Activated naive CD8-positive, alpha-beta T cell treated with anti-CD3 and anti-CD28 coated beads for 36 hours (primary cell): ENCODE measurements around the gene ADAM11. TPM values are rescaled to one million over a fixed set of nuclear protein-coding genes. Genes with fewer than 3 reads are reported as not detected.

Experiments
- DNase-seq: peaks from one replicate; pipeline ENCODE4 v3.0.0; 2021
- H3K27ac Mint-ChIP-seq: one replicate; pipeline ENCODE4 v1.8.0; 2022; ENCODE audit warnings: mild to moderate bottlenecking, moderate library complexity, mixed read lengths
- H3K27me3 Mint-ChIP-seq: one replicate; pipeline ENCODE4 v1.8.0; 2022; ENCODE audit warnings: mild to moderate bottlenecking, mixed read lengths
- H3K36me3 Mint-ChIP-seq: one replicate; pipeline ENCODE4 v1.8.0; 2021; ENCODE audit warnings: mild to moderate bottlenecking, mixed read lengths
- H3K4me1 Mint-ChIP-seq: one replicate; pipeline ENCODE4 v1.8.0; 2021; ENCODE audit warnings: mixed read lengths
- H3K4me3 Mint-ChIP-seq: one replicate; pipeline ENCODE4 v1.8.0; 2022; ENCODE audit warnings: mild to moderate bottlenecking, moderate library complexity, mixed read lengths
- H3K9me3 Mint-ChIP-seq: one replicate; pipeline ENCODE4 v1.8.0; 2022; ENCODE audit warnings: mixed read lengths
- total RNA-seq, 2 experiments: library from RNA; stranded (reverse); gene quantifications; one replicate each; pipeline ENCODE4 v1.2.3, GENCODE V29; 2021

Gene ADAM11
- total RNA-seq, 2 experiments from 2014 or later: 0.10 TPM

DNA sequence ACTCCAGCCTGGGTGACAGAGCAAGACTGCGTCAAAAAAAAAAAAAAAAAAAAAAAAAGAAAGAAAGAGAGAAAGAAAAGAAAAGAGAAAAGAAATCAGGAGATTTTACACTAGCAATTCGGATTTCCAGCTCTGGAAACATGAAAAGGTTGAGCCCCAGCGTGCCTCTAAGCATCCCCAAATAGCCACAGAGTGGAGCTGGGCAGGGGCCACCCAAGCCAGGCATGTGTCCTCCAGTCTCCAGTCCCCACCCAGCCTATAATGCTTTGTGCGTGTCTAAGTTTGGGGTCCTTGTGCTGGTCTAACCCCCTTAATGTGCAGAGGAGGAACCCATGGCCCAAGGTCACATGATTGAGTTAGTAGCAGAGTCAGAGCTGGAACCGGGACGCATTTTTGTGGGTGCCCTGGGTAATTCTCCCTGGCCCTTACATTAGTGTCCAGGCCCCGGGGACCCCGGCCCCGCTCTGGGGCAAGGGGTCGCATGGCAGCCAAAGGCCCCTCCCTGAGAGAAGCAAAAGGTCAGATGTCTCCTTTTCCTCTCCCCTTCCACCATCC lies 19.9 kb downstream of the ADAM11 start:
- H3K36me3 Mint-ChIP-seq: no peaks in the 10 kb centered on the region
- H3K4me3 Mint-ChIP-seq: no peak overlapping the region
- peaks cover 6% of the 10 kb centered on the region for H3K27me3 Mint-ChIP-seq
- no peak overlapping the region for H3K27ac Mint-ChIP-seq
- DNase-seq: no peak
- H3K4me1 Mint-ChIP-seq: peaks cover 8% of the 10 kb centered on the region
- H3K9me3 Mint-ChIP-seq: no peaks in the 10 kb centered on the region

DNA sequence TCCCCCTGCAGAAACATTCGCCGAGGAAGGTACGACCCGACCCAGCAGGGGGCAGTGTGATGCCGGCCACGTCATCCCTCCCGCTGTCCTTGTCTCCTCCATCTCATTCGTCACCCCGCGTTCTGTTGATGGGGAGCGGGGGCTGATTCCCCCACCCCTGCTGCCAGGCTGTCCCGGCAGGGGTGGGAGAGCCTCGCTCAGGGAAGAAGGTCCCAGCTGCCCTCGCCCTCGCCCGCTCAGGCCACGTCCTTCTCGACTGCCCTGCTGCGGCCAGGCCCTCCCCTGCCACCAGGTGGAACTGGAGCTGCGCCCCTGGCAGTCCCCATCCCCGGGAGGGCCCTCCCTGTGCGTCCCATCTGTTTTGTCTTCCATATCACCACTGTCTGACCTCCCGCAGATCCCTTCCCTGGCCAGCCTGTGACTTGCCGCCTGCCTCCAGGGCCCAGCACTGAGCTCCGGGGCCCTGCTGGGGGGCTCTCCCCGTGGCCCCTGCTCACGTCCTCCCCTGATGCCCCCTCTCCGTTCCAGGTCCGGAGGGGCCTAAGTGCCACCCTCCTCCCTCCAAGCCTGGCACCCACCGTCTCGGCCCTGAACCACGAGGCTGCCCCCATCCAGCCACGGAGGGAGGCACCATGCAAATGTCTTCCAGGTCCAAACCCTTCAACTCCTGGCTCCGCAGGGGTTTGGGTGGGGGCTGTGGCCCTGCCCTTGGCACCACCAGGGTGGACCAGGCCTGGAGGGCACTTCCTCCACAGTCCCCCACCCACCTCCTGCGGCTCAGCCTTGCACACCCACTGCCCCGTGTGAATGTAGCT lies 20.6 kb downstream of the ADAM11 start:
- peaks cover 6% of the 10 kb centered on the region for H3K27me3 Mint-ChIP-seq
- H3K27ac Mint-ChIP-seq: no peak overlapping the region
- DNase-seq: peak; percentile 83
- H3K4me3 Mint-ChIP-seq: peak overlapping the region; percentile 55
- no peaks in the 10 kb centered on the region for H3K36me3 Mint-ChIP-seq
- no peaks in the 10 kb centered on the region for H3K9me3 Mint-ChIP-seq
- peaks cover 8% of the 10 kb centered on the region for H3K4me1 Mint-ChIP-seq

- Mint-ChIP-seq H3K27ac (no peak overlapping the region), H3K27me3 (peaks cover 6% of the 10 kb centered on the region), H3K4me1 (peaks cover 4% of the 10 kb centered on the region), H3K4me3 (no peak overlapping the region), H3K9me3 (no peaks in the 10 kb centered on the region), H3K36me3 (no peaks in the 10 kb centered on the region)
- no peak for DNase-seq
Measured at GRCh38 chr17:44780161-44780560, 21.4 kb downstream of the ADAM11 start.

DNA sequence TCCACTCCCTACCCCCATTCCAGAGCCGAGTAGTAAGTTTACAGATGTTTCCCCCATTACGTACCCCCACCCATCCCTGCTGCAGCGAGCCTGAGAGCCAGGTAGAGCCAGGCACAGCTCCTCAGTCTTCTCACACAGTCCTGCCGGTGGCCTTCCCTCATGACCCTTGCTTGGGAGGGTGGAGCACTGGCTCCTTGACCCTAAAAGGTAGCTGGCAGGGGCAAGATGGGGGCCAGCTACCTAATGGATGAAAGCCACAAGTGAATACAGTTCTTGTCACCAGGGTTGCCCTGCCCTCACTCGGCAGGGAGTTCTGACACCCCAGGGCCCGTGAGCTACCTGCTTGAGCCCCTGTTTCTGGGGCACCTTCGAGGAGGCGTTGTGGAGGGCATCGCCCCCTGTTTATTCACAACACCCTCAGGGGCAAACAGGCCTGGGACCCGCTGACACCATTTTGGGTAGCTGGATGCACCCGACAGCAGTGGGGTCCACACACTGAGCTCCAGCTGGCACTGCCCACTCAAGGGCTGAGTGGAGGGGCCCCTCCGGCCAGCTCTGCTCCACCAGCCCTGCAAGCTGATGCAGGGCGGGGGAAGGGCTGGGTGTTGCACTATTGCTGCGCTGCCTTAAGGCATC lies 22.2 kb downstream of the ADAM11 start:
- no peak overlapping the region for H3K27ac Mint-ChIP-seq
- peaks cover 6% of the 10 kb centered on the region for H3K27me3 Mint-ChIP-seq
- H3K9me3 Mint-ChIP-seq: no peaks in the 10 kb centered on the region
- no peak overlapping the region for H3K4me3 Mint-ChIP-seq
- no peak for DNase-seq
- peaks cover 4% of the 10 kb centered on the region for H3K4me1 Mint-ChIP-seq
- H3K36me3 Mint-ChIP-seq: no peaks in the 10 kb centered on the region

DNA sequence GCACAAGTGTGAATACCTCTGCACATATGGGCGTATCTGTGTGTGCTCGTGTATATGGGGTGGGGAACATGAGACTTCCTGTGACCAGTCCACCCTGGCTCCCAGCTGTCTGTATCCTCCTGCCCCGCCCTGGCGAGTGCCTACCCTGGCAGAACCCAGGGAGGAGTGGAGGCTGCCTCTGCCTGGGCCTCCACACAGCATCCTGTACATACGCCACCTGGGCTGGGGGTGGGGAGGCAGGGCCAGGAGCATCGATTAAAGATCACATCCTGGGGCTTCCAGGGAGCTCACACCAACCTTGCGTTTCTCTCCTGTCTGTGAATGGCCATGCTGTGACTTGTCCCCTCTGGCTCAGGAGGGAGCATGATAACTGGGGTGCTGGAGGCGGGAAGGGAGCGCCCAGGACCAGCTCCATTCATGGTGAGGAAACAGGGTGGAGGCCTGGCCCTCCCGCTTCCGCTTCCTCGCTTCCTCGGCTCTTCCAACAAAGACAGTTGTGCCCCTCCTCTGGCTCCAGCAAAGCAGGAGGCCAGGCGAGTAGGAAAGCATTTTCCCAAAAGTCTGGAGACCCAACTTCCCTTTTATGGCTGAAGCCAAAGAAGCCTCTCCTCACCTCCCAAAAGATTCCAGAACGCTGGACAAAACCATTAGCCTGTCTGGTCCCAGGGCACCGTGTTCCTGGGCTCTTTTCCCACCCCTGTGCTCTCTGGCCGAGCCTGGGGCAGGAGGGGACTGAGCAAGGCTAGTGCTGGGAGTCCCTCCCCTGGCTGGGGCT lies 22.9 kb downstream of the ADAM11 start:
- no peak overlapping the region for H3K27ac Mint-ChIP-seq
- peaks cover 6% of the 10 kb centered on the region for H3K27me3 Mint-ChIP-seq
- H3K4me1 Mint-ChIP-seq: peaks cover 2% of the 10 kb centered on the region
- no peaks in the 10 kb centered on the region for H3K9me3 Mint-ChIP-seq
- no peak overlapping the region for H3K4me3 Mint-ChIP-seq
- DNase-seq: no peak
- H3K36me3 Mint-ChIP-seq: no peaks in the 10 kb centered on the region

GRCh38 chr17:44782326-44782850 lies 23.6 kb downstream of the ADAM11 start:
- no peak for DNase-seq
- no peak overlapping the region for H3K4me3 Mint-ChIP-seq
- peaks cover 2% of the 10 kb centered on the region for H3K4me1 Mint-ChIP-seq
- no peaks in the 10 kb centered on the region for H3K9me3 Mint-ChIP-seq
- H3K36me3 Mint-ChIP-seq: no peaks in the 10 kb centered on the region
- H3K27ac Mint-ChIP-seq: no peak overlapping the region
- H3K27me3 Mint-ChIP-seq: peaks cover 3% of the 10 kb centered on the region

GRCh38 chr17:44785921-44786320 lies 27.1 kb downstream of the ADAM11 start:
- no peak for DNase-seq
- H3K27ac Mint-ChIP-seq: no peak overlapping the region
- H3K4me3 Mint-ChIP-seq: no peak overlapping the region
- no peaks in the 10 kb centered on the region for H3K9me3 Mint-ChIP-seq
- H3K36me3 Mint-ChIP-seq: no peaks in the 10 kb centered on the region
- no peaks in the 10 kb centered on the region for H3K4me1 Mint-ChIP-seq
- no peaks in the 10 kb centered on the region for H3K27me3 Mint-ChIP-seq

- no peak for DNase-seq
- no peak overlapping the region for H3K4me3 Mint-ChIP-seq
- H3K4me1 Mint-ChIP-seq: no peaks in the 10 kb centered on the region
- H3K27ac Mint-ChIP-seq: no peak overlapping the region
- no peaks in the 10 kb centered on the region for H3K27me3 Mint-ChIP-seq
- H3K36me3 Mint-ChIP-seq: no peaks in the 10 kb centered on the region
- H3K9me3 Mint-ChIP-seq: no peaks in the 10 kb centered on the region
Measured at GRCh38 chr17:44786551-44787081, 27.8 kb downstream of the ADAM11 start.

GRCh38 chr17:44787271-44787940 lies 28.6 kb downstream of the ADAM11 start:
- Mint-ChIP-seq H3K4me3 (no peak overlapping the region), H3K27ac (no peak overlapping the region)

DNA sequence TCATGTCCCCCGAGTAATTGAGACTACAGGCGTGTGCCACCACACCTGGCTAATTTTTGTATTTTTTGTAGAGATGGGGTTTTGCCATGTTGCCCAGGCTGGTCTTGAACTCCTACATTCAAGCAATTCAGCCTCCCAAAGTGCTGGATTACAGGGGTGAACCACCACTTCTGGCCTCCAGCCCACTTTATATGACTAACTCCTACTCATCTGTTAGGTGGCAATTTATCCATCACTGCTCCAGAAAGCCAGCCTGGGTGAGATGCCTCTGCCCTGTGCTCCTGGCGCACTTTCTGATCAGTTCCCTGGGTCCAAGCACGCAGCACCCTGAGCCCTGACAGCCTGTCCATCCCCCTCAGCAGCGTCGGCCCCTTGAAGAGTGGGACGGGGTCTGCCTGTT lies 29.4 kb downstream of the ADAM11 start:
- Mint-ChIP-seq H3K4me1 (no peaks in the 10 kb centered on the region), H3K9me3 (no peaks in the 10 kb centered on the region), H3K4me3 (no peak overlapping the region), H3K36me3 (no peaks in the 10 kb centered on the region), H3K27ac (no peak overlapping the region), H3K27me3 (no peaks in the 10 kb centered on the region)
- no peak for DNase-seq

More at GRCh38 chr17:44787271-44787940, 28.6 kb downstream of the ADAM11 start:
- DNase-seq: no peak
- Mint-ChIP-seq H3K9me3 (no peaks in the 10 kb centered on the region), H3K4me1 (no peaks in the 10 kb centered on the region), H3K36me3 (no peaks in the 10 kb centered on the region), H3K27me3 (no peaks in the 10 kb centered on the region)

GRCh38 chr17:44792276-44792675 lies 33.5 kb downstream of the ADAM11 start:
- no peak overlapping the region for H3K27ac Mint-ChIP-seq
- peaks cover 4% of the 10 kb centered on the region for H3K4me1 Mint-ChIP-seq
- DNase-seq: no peak
- no peaks in the 10 kb centered on the region for H3K27me3 Mint-ChIP-seq
- no peak overlapping the region for H3K4me3 Mint-ChIP-seq
- H3K9me3 Mint-ChIP-seq: no peaks in the 10 kb centered on the region
- no peaks in the 10 kb centered on the region for H3K36me3 Mint-ChIP-seq

- DNase-seq: no peak
- no peaks in the 10 kb centered on the region for H3K27me3 Mint-ChIP-seq
- H3K9me3 Mint-ChIP-seq: no peaks in the 10 kb centered on the region
- H3K36me3 Mint-ChIP-seq: no peaks in the 10 kb centered on the region
- H3K4me3 Mint-ChIP-seq: no peak overlapping the region
- H3K27ac Mint-ChIP-seq: no peak overlapping the region
- peaks cover 7% of the 10 kb centered on the region for H3K4me1 Mint-ChIP-seq
Measured at GRCh38 chr17:44793885-44794842, 35.4 kb downstream of the ADAM11 start.

- no peak for DNase-seq
- H3K36me3 Mint-ChIP-seq: no peaks in the 10 kb centered on the region
- no peak overlapping the region for H3K27ac Mint-ChIP-seq
- H3K9me3 Mint-ChIP-seq: no peaks in the 10 kb centered on the region
- H3K4me3 Mint-ChIP-seq: no peak overlapping the region
- H3K27me3 Mint-ChIP-seq: no peaks in the 10 kb centered on the region
- peaks cover 7% of the 10 kb centered on the region for H3K4me1 Mint-ChIP-seq
Measured at GRCh38 chr17:44794851-44795413, 36.1 kb downstream of the ADAM11 start.
